GM12864 (cell line): ENCODE results near the gene COG1.

Source experiments
- DNase-seq: peaks from one replicate; pipeline ENCODE4 v3.0.0-alpha.2; 2011; ENCODE audit warnings: low read depth
- H3K4me3 ChIP-seq: 2 replicates; pipeline ENCODE4 v1.5.1; 2011; ENCODE audit warnings: mild to moderate bottlenecking, low read depth, low read length, control low read depth
- CTCF ChIP-seq: IDR thresholded peaks from 2 replicates; pipeline ENCODE4 v1.5.1; 2011; ENCODE audit warnings: low read depth, mild to moderate bottlenecking, moderate library complexity, low read length, control low read depth, inconsistent platforms; ENCODE audit errors: missing control alignments

COG1 gene

GRCh38 chr17:73247726-73248125 lies 54.9 kb downstream of the COG1 start:
- no peak for DNase-seq
- no peak for TF ChIP-seq CTCF
- H3K4me3 ChIP-seq, result no peak overlapping the region

- no peak for TF ChIP-seq CTCF
Measured at GRCh38 chr17:73248532-73248931, 55.7 kb downstream of the COG1 start.

GRCh38 chr17:73249700-73250099 lies 56.8 kb downstream of the COG1 start:
- H3K4me3 ChIP-seq, result no peak overlapping the region
- TF ChIP-seq CTCF, result no peak
- no peak for DNase-seq

More at GRCh38 chr17:73248532-73248931, 55.7 kb downstream of the COG1 start:
- no peak overlapping the region for H3K4me3 ChIP-seq
- no peak for DNase-seq

- H3K4me3 ChIP-seq, result no peak overlapping the region
- TF ChIP-seq CTCF, result no peak
- DNase-seq, result no peak
Measured at GRCh38 chr17:73250851-73251640, 58.2 kb downstream of the COG1 start.

- TF ChIP-seq CTCF, result no peak
- no peak for DNase-seq
- no peak overlapping the region for H3K4me3 ChIP-seq
Measured at GRCh38 chr17:73251871-73252270, 59.0 kb downstream of the COG1 start.

DNA sequence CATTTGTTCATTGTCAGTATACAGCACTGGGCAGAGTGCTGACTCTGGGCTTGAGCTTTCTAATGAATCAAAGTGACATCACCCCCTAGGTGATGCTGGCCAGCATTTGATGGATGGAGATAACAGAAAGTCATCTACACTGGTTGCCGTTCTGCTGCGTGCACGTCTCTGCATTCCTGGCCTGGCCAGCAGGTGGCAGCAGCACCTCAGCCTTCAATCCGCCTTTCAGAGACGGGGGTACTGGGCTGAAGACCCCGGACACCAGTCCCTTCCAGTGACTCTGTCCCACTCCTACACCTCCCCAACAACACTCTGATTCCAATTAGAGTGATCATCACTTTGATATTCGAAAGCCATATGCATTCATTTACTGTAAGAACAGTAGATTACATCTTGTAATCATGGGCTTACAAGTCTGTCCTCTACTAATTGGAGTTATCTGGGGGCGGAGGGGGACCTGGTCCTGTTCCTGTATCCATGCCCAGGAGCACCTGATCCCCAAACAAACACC lies 62.9 kb downstream of the COG1 start:
- TF ChIP-seq CTCF, result peak; percentile 99
- no peak overlapping the region for H3K4me3 ChIP-seq
- DNase-seq, result no peak

GRCh38 chr17:73256220-73256619 lies 63.4 kb downstream of the COG1 start:
- TF ChIP-seq CTCF, result no peak
- H3K4me3 ChIP-seq, result no peak overlapping the region
- no peak for DNase-seq
